ENCODE data around the gene SLC5A1.
"Not testable (repeated sequence)": the region's sequence is repeated elsewhere in the genome, so short reads cannot be mapped to it uniquely, and the experiment has no call there.

DNA sequence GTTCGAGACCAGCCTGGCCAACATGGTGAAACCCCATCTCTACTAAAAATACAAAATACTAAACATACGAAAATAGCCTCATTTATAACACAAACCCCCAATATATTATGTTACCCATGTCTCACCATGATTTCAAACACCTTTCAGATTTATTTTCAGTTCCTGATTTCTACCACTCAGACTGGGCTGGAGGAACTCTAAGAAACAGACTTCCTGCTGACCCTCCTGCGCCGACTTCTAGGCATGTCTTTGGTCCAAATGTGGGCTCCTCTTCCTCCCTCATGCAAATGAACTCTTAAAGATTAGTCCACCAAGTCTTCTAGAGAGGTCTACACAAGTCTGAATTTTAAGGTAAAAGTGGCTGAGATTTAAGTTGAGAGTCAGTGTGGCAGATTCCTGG lies 105.3 kb downstream of the SLC5A1 start:
- TF ChIP-seq, protein P1, sequence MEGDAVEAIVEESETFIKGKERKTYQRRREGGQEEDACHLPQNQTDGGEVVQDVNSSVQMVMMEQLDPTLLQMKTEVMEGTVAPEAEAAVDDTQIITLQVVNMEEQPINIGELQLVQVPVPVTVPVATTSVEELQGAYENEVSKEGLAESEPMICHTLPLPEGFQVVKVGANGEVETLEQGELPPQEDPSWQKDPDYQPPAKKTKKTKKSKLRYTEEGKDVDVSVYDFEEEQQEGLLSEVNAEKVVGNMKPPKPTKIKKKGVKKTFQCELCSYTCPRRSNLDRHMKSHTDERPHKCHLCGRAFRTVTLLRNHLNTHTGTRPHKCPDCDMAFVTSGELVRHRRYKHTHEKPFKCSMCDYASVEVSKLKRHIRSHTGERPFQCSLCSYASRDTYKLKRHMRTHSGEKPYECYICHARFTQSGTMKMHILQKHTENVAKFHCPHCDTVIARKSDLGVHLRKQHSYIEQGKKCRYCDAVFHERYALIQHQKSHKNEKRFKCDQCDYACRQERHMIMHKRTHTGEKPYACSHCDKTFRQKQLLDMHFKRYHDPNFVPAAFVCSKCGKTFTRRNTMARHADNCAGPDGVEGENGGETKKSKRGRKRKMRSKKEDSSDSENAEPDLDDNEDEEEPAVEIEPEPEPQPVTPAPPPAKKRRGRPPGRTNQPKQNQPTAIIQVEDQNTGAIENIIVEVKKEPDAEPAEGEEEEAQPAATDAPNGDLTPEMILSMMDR (IDR thresholded peaks at IDR 0.05) = not testable (repeated sequence)
- TF ChIP-seq POLR2A (IDR thresholded peaks at IDR 0.05) = not testable (repeated sequence)
